SH-SY5Y (cell line): Measurements from ENCODE around the gene PPP1R1C.

Source experiments
- GATA2 ChIP-seq: IDR thresholded peaks from 2 replicates; pipeline ENCODE4 v1.6.1; 2011; ENCODE audit warnings: mild to moderate bottlenecking, low read depth, low read length
- GATA3 ChIP-seq: IDR thresholded peaks from 2 replicates; pipeline ENCODE4 v1.6.1; 2011; ENCODE audit warnings: low read depth, mild to moderate bottlenecking, low read length, moderate library complexity

DNA sequence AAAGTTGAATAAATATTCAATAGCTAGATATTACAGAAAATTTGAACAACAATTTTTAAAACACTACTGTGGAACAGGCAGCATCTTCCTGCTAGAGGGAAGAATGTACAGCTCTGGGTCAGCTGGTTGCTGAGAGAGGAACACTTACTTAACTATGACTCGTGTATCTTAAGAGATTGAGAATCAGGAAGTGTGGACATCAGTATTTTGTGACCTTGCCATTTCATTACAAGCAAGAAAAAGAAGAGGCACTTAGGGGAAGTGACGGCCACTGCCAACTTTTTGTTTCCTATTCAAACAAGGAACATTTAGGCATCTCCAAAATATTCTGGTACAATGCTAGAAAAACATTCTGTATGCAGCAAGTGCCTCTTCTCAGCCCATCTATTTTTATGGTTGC is 48.2 kb upstream of the PPP1R1C start:
- no peak for TF ChIP-seq GATA3
- no peak for TF ChIP-seq GATA2
